ENCODE results near the gene ANKRD13B.

GRCh38 chr17:29579866-29580771 is 12.8 kb upstream of the ANKRD13B start:
- peak; percentile 79 for TF ChIP-seq CTCF (IDR thresholded peaks at IDR 0.05)
- no peak for TF ChIP-seq EZH2phosphoT487 (IDR thresholded peaks at IDR 0.05)
- TF ChIP-seq EZH2 (IDR thresholded peaks at IDR 0.05), result no peak
